GM18520 (cell line): ENCODE results near the gene LRP5.
"Not testable (repeated sequence)": the region's sequence is repeated elsewhere in the genome, so short reads cannot be mapped to it uniquely, and the experiment has no call there.

Experiments
- ATAC-seq: cut with Tn5 transposase; IDR thresholded peaks from one replicate; pipeline ENCODE4 v1.9.1; 2021; ENCODE audit not compliant: unreplicated experiment

Gene LRP5

DNA sequence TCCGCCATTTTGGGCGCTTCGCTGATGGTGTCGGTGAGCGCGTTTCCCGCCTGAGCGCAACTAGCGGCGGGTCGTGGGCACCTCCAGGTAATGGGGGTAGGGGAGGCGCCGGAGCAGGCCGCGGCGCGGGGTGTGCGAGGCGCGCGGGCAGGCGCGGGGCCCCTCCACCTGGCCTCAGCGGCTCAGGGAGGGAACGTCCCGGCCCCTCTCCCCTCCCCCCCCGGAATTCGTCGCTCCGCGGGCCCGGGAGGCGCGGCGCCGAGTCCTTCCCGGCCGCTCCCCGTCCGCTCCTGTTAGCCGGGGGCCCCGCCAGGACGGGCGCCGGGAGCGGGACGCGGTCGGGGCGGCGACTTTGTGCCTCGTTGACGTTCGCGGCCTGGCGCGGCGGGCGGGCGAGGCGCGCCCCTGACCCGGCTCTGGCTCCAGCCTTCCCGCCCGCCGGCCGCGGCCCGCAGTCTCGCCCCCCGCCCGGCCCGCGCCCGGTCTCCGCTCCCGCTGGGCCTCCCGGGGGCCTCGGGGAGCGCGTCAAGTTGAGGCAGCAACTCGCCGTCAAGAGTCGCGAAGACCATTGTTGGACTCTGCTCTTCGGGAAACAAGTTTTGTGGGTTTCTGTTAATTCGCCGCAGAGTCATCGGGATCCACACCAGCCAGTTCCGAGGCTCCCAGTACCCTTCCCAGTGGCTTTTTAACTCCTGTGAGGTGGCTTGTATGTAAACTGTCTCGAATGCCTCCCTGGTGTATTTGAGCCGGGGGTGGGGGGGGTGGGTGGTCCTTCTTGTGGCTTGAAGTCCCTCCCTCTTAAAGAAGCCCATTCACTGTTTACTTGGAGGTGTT, 148.6 kb downstream of the LRP5 start, which contains the start of gene PPP6R3:
TSS of gene PPP6R3 (plus strand) at position 12 of the 834 bp plus-strand sequence. CDS start 76,913 bp downstream, outside the sequence.
- ATAC-seq, result peak; percentile 21

DNA sequence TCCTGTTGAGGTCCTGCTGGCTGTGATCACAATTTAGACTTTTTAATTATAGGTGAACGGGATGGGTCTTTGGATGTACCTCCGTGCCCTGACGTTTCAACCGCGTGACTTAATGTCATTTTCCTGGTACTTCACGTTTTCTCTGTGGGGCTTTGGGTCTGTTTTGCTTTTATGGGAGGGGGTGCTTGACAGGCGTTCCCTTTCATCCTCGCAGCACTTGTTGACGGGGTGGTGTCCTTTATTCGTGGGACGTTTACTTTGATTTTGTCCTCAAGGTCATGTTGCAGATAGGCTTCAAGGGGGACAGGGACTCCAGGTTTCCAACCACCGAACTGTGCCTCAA, 149.2 kb downstream of the LRP5 start:
- ATAC-seq, result no peak

- ATAC-seq, result no peak
Observed at GRCh38 chr11:68463714-68464113, 151.3 kb downstream of the LRP5 start.

GRCh38 chr11:68467201-68467834, 154.9 kb downstream of the LRP5 start:
- ATAC-seq, result no peak

DNA sequence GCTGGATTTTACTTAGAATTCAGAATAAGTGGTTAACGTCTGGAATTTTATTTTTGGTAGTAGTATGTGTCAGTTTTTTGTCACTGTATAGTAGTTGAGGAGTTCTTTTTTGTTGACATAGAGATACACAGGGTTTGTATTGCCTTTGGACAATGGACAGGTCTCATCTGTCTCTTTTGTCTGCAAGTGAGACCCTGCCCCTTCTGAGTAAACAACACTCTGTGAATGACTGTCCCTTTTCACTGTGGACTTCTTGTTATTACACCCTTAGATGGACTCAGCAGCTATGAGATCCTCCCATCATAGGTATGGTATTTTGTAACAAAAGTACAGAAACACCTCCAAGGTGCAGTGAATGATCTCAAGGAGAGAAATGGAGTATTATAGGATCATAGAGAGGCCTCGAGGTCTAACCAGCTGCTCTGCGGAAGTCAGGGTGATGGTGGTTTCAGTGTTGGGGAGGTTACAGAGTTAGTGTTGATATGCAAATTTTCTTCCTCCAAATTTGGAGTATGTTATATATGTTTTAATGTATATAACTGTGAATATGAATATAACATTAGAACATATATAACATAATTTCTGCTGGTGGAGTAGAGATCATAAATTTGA, 155.9 kb downstream of the LRP5 start:
- no peak for ATAC-seq

DNA sequence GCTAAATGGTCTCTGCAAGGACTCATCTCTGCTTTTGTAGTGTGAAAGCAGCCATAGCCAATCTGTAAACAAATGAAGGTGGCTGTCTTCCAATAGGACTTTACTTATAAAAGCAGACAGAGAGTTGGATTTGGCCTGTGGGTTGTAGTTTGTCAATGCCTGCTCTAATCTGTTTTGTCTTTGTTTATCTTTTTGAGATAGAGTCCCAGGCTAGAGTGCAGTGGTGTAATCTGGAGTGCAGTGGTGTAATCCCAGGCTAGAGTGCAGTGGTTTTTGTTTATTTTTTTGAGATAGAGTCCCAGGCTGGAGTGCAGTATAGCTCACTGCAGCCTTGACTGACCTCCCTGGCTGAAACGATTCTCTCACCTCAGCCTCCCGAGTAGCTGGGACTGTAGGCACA, 156.7 kb downstream of the LRP5 start:
- no peak for ATAC-seq

- ATAC-seq, result no peak
Observed at GRCh38 chr11:68469642-68470041, 157.3 kb downstream of the LRP5 start.

- ATAC-seq, result no peak
Observed at GRCh38 chr11:68470304-68470811, 158.0 kb downstream of the LRP5 start.

- ATAC-seq, result no peak
Observed at GRCh38 chr11:68471360-68472340, 159.3 kb downstream of the LRP5 start.

- ATAC-seq, result no peak
Observed at GRCh38 chr11:68472778-68473177, 160.4 kb downstream of the LRP5 start.

DNA sequence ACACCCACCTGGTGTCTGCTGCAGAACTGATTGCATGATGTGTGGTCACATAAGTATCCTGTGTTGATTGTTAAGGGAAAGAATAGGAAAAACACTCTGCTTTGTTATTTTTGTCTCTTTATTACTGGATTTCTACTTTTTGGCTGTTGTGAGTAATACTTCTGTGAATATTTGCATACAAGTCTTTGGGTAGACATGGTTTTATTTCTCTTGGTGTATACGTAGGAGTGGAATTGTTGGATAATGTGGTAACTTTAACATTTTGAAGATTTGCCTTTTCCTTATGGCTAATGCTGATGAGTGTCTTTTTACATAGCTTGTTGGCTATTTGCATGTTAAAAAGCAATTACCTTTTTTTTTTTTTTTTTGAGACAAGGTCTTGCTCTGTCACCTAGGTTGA, 161.3 kb downstream of the LRP5 start:
- ATAC-seq, result no peak

DNA sequence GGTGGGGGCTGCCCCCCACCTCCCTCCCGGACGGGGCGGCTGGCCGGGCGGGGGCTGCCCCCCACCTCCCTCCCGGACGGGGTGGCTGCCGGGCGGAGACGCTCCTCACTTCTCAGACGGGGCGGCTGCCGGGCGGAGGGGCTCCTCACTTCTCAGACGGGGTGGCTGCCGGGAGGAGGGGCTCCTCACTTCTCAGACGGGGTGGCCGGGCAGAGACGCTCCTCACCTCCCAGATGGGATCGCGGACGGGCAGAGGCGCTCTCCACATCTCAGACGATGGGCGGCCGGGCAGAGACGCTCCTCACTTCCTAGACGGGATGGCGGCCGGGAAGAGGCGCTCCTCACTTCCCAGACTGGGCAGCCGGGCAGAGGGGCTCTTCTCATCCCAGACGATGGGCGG, 163.2 kb downstream of the LRP5 start:
- not testable (repeated sequence) for ATAC-seq

DNA sequence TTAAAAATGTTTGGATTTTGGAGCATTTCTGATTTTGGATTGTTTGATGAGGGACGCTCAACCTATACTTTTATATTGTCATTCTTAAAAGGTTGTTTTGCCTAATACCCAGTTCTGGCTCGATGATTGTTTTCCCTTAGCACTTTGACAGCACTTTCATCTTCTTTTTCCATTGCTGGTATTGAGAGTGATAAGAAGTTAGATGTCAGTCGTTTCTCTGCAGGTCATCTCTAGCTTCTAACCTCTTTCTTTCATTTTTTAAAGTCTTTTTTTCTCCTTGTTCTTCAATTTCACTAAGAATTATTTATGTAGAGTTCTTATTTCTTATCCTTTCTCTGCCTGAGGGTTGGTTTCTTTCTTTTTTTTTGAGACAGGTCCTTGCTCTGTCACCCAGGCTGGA, 167.0 kb downstream of the LRP5 start:
- no peak for ATAC-seq

DNA sequence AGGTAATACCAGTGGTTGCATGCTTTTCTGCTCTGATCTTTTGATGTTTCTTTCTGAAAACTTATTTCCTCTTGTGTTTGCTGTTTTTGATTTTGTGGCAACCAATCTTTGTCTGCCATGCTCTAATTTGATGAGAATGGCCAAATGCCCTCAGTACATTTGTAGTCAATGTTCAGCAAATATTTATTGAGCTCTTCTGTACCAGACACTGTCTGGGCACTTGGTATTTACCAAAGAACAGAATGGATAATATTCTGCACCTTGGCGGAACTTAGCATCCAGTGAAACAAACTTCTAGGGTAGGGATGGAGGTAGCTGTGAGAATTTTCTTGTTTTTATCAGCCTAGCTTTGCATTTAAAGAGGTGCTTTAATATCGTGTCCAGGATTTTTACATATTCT, 167.8 kb downstream of the LRP5 start:
- ATAC-seq, result no peak

GRCh38 chr11:68480852-68481510, 168.6 kb downstream of the LRP5 start:
- no peak for ATAC-seq

GRCh38 chr11:68481579-68482240, 169.3 kb downstream of the LRP5 start:
- ATAC-seq, result no peak

- no peak for ATAC-seq
Observed at GRCh38 chr11:68488623-68489022, 176.2 kb downstream of the LRP5 start.

DNA sequence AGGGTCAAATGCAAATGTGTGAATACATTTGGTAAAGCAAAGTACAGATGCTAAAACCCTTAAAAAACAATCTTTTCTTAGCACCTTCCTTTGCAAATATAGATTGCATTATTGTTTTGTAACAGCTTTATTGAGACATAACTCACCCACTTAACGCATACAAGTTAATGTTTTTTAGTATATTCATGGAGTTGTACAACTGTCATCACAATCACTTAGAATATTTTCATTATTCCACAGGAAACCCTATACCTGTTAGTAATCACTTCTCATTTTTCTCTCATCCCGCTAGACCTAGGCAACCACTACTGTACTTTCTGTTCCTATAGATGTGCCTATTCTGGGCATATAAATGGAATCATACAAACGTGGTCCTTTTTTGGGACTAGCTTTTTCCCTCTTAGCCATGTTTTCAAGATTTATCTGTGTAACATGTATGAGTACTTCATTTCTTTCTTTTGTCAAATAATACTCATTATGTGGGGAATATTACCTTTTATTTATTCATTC, 182.9 kb downstream of the LRP5 start:
- no peak for ATAC-seq

DNA sequence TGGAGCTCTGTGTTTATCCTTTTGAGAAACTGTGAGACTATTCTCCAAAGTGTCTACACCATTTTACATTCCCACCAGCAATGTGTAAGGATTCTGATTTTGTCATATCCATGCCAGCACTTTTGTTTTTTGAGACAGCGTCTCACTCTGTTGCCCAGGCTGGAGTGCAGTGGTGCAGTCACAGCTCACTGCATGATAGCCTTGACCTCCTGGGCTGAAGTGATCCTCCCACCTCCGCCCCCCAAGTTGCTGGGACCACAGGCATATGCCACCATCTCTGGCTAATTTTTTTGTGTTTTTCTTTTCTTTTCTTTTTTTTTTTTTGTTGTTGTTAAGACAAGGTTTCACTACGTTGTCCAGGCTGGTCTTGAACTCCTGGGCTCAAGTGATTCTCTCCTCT, 183.5 kb downstream of the LRP5 start:
- no peak for ATAC-seq
